Transverse colon (tissue), 4 donors: Measurements from ENCODE around the gene ASCL4. TPM values are rescaled to one million over a fixed set of nuclear protein-coding genes. Genes with fewer than 3 reads are reported as not detected.

Source experiments
- DNase-seq: peaks from one replicate; pipeline ENCODE4 v3.0.0-alpha.2; 2019
- H3K27ac ChIP-seq, 4 donors: fragments of 200-600 bp; sonication (generic); 2 replicates each; pipeline ENCODE4 v1.5.1; 2016 to 2018; ENCODE audit warnings: inconsistent platforms in 4 of 4
- H3K27me3 ChIP-seq: fragments of 200-600 bp; sonication (generic); 2 replicates; pipeline ENCODE4 v1.5.1; 2017; ENCODE audit warnings: inconsistent platforms
- H3K36me3 ChIP-seq, 4 donors: fragments of 200-600 bp; sonication (generic); 2 replicates each; pipeline ENCODE4 v1.5.1; 2017 to 2019; ENCODE audit warnings: inconsistent platforms in 4 of 4
- H3K4me1 ChIP-seq, 4 donors: fragments of 200-600 bp; sonication (generic); 2 replicates each; pipeline ENCODE4 v1.5.1; 2017 to 2020; ENCODE audit warnings: inconsistent platforms in 4 of 4
- H3K4me3 ChIP-seq, 4 donors: fragments of 200-600 bp; sonication (generic); 1 replicate in 1 of 4; 2 replicates in 3 of 4; pipeline versions ENCODE4 v1.5.1 to v1.6.1; 2017 to 2019; ENCODE audit warnings: inconsistent platforms in 4 of 4
- H3K9me3 ChIP-seq, 2 donors: fragments of 200-600 bp; sonication (generic); 2 replicates each; pipeline ENCODE4 v1.5.1; 2017 to 2019; ENCODE audit warnings: inconsistent platforms in 2 of 2
- CTCF ChIP-seq, 5 experiments: fragments of 200-600 bp in 3 of 5; fragments of 450-650 bp in 2 of 5; sonication (generic) in 3 of 5; IDR thresholded peaks; 1 replicate in 2 of 5; 2 replicates in 3 of 5; pipeline ENCODE4 v1.5.1; 2016 to 2017; ENCODE audit warnings: antibody characterized with exemption in 5 of 5, inconsistent platforms in 3 of 5, mild to moderate bottlenecking in 2 of 5, moderate library complexity in 1 of 5
- EP300 ChIP-seq: sonication (generic); formaldehyde crosslinking; IDR thresholded peaks from one replicate; pipeline ENCODE4 v1.6.1; 2017; ENCODE audit warnings: antibody characterized with exemption, low read depth
- POLR2A ChIP-seq: fragments of 450-650 bp; IDR thresholded peaks from one replicate; pipeline ENCODE4 v1.6.1; 2016; ENCODE audit warnings: antibody characterized with exemption, mild to moderate bottlenecking, moderate library complexity
- POLR2AphosphoS5 ChIP-seq, 3 donors: sonication (generic); formaldehyde crosslinking; IDR thresholded peaks; one replicate each; pipeline ENCODE4 v1.6.1; 2016; ENCODE audit warnings: antibody characterized with exemption in 3 of 3
- WGBS, 2 donors: methylation state at CpG; one replicate each; pipeline ENCODE4 v1.1.5; 2018; ENCODE audit warnings: low coverage in 1 of 2; 5-methylcytosine and 5-hydroxymethylcytosine counted together
- in situ Hi-C, 4 donors: fragments of 200-750 bp; cut with MboI; loops; one replicate each; pipeline versions ENCODE4 v1.15.0 to v1.15.1; 2017; ENCODE audit warnings: low sequenced_read_pairs in 3 of 4, low pct_ligation_motif_present in 1 of 4, low pct_unique_long_range_greater_than_20kb in 1 of 4
- intact Hi-C: fragments of 100-400 bp; cut with DNase I; formaldehyde crosslinking; loops from one replicate; pipeline ENCODE4 v1.15.1; 2023; ENCODE audit warnings: low total_unique reads
- total RNA-seq, 4 donors: library from RNA; depleted of rRNA; stranded (reverse); fragments of >200 nt; gene quantifications; one replicate each; pipeline ENCODE4 v1.1.0, GENCODE V29; 2016

The ASCL4 gene
- total RNA-seq, 4 donors from 2014 or later: not detected

GRCh38 chr12:107788281-107788680 lies 13.8 kb downstream of the ASCL4 start:
- no peaks in the 10 kb centered on the region for H3K4me1 ChIP-seq
- H3K27ac ChIP-seq: no peak overlapping the region
- in situ Hi-C loops (no loop called here), intact Hi-C loops (no loop called here)
- no peaks in the 10 kb centered on the region for H3K36me3 ChIP-seq
- no peak for DNase-seq
- H3K9me3 ChIP-seq: no peaks in the 10 kb centered on the region
- TF ChIP-seq CTCF (IDR thresholded peaks at IDR 0.05) (no peak), POLR2A (no peak), POLR2AphosphoS5 (IDR thresholded peaks at IDR 0.05) (no peak), EP300 (no peak)
- no peak overlapping the region for H3K4me3 ChIP-seq
- WGBS, 2 donors: 88 to 94% methylated on average over 2 of the region's 2 CpGs
- H3K27me3 ChIP-seq: peaks cover 24% of the 10 kb centered on the region

GRCh38 chr12:107788690-107789458 lies 14.4 kb downstream of the ASCL4 start:
- in situ Hi-C loops: no loop called here

DNA sequence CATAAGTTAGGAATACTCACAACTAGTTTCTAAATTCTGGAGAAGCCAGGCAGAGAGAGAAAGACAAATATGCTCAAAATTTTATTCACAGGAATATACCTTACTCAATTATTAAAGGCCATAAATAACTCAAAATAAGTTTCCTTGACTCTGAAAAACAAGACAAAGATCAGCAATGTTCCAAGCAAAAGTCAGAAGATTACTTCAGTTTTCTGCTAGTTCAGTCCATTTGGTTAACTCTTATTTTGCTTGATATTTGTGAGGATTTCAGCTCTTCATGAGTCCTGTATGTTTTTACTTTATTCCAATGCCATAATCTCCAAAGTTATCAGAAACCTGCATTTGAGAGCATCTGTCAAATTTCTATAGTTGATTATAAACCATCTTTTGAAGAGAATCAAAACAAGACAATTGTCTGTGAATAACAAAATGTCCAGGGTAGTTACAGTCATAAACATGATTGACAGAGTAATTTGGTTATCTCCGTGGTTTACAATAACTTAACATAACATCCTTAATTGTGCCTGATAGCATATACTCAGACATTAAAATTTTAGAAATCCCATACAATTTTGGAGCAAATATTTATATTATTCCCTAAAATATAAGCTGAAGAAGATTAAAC lies 17.1 kb downstream of the ASCL4 start:
- Histone ChIP-seq H3K9me3 (no peaks in the 10 kb centered on the region), H3K27me3 (peaks cover 52% of the 10 kb centered on the region), H3K4me3 (no peak overlapping the region), H3K27ac (no peak overlapping the region), H3K36me3 (no peaks in the 10 kb centered on the region), H3K4me1 (no peaks in the 10 kb centered on the region)
- DNase-seq: no peak
- 42 to 50% methylated on average over 1 of the region's 1 CpG for WGBS, 2 donors
- TF ChIP-seq POLR2AphosphoS5 (IDR thresholded peaks at IDR 0.05): no peak
- intact Hi-C loops (no loop called here), in situ Hi-C loops (no loop called here)

More at GRCh38 chr12:107788690-107789458, 14.4 kb downstream of the ASCL4 start:
- 61 to 78% methylated on average over 6 to 17 of the region's 17 CpGs for WGBS, 2 donors
- Histone ChIP-seq H3K27ac (no peak overlapping the region), H3K4me3 (no peak overlapping the region), H3K27me3 (peaks cover 29% of the 10 kb centered on the region), H3K36me3 (no peaks in the 10 kb centered on the region), H3K4me1 (no peaks in the 10 kb centered on the region), H3K9me3 (no peaks in the 10 kb centered on the region)
- intact Hi-C loops: no loop called here
- no peak for TF ChIP-seq CTCF (IDR thresholded peaks at IDR 0.05)
- TF ChIP-seq POLR2A: no peak
- no peak for TF ChIP-seq POLR2AphosphoS5 (IDR thresholded peaks at IDR 0.05)
- TF ChIP-seq EP300: no peak
- DNase-seq: no peak

- no peak for DNase-seq
- H3K27ac ChIP-seq: no peak overlapping the region
- intact Hi-C loops: no loop called here
- TF ChIP-seq CTCF (IDR thresholded peaks at IDR 0.05) (no peak), POLR2A (no peak)
- H3K27me3 ChIP-seq: peaks cover 36% of the 10 kb centered on the region
- no peaks in the 10 kb centered on the region for H3K4me1 ChIP-seq
- in situ Hi-C loops: no loop called here
- WGBS, 2 donors: 64 to 79% methylated on average over 3 of the region's 3 CpGs
- H3K4me3 ChIP-seq: no peak overlapping the region
- no peaks in the 10 kb centered on the region for H3K36me3 ChIP-seq
- no peaks in the 10 kb centered on the region for H3K9me3 ChIP-seq
Observed at GRCh38 chr12:107794451-107794850, 19.9 kb downstream of the ASCL4 start.
